Measurements from ENCODE around the gene JAKMIP1. TPM values are rescaled to one million over a fixed set of nuclear protein-coding genes. Genes with fewer than 3 reads are reported as not detected.

The JAKMIP1 gene
- total RNA-seq, 4 donors from 2014 or later = not detected

DNA sequence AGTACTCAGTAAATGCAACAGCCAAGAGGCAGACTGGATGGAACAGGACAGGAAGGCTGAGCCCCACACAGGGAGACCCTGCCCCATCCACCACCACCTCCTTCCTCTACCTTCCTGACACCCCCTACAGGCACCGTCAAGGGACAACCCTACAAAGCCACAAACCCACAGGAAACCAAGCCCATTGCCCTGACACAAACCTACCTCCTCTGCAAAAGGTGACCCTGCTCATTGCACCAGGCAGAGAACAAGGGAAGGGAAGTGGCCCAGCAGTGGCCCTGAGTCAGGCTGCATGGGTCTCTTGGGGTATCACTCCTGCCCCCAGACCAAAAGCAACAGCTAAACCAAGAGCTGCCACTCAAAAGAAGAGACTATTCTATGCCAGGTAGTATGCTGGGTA, 21.0 kb downstream of the JAKMIP1 start:
- no peak for TF ChIP-seq POLR2A (IDR thresholded peaks at IDR 0.05)
- TF ChIP-seq, protein P1, sequence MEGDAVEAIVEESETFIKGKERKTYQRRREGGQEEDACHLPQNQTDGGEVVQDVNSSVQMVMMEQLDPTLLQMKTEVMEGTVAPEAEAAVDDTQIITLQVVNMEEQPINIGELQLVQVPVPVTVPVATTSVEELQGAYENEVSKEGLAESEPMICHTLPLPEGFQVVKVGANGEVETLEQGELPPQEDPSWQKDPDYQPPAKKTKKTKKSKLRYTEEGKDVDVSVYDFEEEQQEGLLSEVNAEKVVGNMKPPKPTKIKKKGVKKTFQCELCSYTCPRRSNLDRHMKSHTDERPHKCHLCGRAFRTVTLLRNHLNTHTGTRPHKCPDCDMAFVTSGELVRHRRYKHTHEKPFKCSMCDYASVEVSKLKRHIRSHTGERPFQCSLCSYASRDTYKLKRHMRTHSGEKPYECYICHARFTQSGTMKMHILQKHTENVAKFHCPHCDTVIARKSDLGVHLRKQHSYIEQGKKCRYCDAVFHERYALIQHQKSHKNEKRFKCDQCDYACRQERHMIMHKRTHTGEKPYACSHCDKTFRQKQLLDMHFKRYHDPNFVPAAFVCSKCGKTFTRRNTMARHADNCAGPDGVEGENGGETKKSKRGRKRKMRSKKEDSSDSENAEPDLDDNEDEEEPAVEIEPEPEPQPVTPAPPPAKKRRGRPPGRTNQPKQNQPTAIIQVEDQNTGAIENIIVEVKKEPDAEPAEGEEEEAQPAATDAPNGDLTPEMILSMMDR (IDR thresholded peaks at IDR 0.05) = no peak
- intact Hi-C loops (cut with DNase I; ENCODE audit: low total_unique reads) = no loop called here
- WGBS, 2 donors = 73 to 92% methylated on average over 1 of the region's 1 CpG
- no peak overlapping the region for H3K4me3 ChIP-seq (ENCODE audit: low read depth, poor library complexity, severe bottlenecking)
- DNase-seq (ENCODE audit: low spot score in 2 of 2) = no peak

DNA sequence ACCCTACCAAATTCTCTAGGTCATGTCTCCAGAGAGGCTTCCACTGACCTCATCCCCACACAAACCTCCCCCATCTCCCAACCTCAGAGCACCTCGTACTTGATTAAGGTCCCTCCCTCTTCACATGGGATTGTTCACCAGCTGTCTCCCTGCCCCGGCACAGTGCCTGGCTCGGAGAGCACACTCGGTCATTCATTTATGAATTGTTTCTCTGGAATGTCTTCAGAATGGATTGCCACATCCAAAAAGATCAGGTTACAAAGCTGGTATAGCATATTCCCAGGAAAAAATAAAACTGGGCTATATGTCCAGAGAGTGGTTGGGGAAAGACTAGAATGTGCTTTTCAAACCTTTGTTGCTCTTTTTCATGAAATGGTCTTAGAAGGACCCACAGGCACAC, 21.6 kb downstream of the JAKMIP1 start:
- no peak for DNase-seq (ENCODE audit: low spot score in 2 of 2)
- H3K4me3 ChIP-seq (ENCODE audit: low read depth, poor library complexity, severe bottlenecking) = no peak overlapping the region
- intact Hi-C loops (cut with DNase I; ENCODE audit: low total_unique reads) = no loop called here
- 57 to 61% methylated on average over 4 of the region's 4 CpGs for WGBS, 2 donors
- TF ChIP-seq, protein P1 (IDR thresholded peaks at IDR 0.05) = no peak
- TF ChIP-seq POLR2A (IDR thresholded peaks at IDR 0.05) = no peak

DNA sequence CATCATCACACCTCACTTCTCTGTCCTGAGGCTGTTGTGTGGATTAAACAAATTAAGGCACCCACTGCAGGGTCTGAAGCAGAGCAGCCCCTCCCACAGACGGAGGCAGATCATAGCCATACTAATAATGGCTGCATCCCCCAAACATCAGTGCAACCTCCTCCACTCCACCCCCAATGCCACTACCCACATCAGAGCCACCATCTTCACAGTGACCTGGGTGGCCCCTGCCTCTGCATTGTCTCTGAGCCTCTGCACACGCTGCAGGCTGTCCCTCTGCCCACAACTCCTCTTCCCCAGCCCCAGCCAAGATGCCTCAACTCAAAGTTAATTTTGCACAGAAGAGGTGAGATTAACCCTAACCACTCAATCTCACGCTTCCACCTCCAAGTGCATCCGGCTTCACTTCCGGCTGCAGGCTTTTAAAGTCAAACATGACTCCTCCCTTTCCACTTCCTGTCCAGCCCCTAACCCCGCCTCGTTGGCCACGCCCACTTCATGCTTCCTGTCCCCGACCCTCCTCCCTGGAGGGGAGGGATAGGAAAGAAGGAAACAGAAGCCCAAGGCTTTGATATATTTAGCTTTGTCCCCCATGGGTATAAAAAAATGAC, 22.7 kb downstream of the JAKMIP1 start:
- 39 to 55% methylated on average over 8 of the region's 9 CpGs for WGBS, 2 donors
- DNase-seq (ENCODE audit: low spot score in 2 of 2) = no peak
- no peak for TF ChIP-seq POLR2A (IDR thresholded peaks at IDR 0.05)
- TF ChIP-seq, protein P1 (IDR thresholded peaks at IDR 0.05) = no peak
- no peak overlapping the region for H3K4me3 ChIP-seq (ENCODE audit: low read depth, poor library complexity, severe bottlenecking)
- intact Hi-C loops (cut with DNase I; ENCODE audit: low total_unique reads) = no loop called here

DNA sequence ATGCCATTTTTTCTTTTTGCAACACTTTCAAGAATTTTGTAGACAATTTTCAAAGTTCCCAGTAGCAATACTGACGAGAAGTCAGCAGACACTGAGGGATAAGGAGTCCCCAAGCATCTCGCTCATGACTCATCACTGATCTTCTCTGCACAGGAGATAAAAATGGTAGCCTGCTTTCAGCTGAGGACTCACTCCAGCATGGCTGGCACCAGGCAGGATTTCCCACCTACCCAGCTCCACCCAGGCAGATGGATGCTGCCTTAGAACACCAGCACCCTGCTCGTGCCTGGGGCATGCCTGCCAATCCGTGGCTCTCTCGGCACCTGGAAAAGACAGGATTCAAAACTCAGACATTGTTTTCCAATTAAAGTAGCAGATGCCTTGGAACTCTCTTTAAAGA, 24.9 kb downstream of the JAKMIP1 start:
- TF ChIP-seq, protein P1 (IDR thresholded peaks at IDR 0.05) = no peak
- TF ChIP-seq POLR2A (IDR thresholded peaks at IDR 0.05) = no peak
- intact Hi-C loops (cut with DNase I; ENCODE audit: low total_unique reads) = no loop called here
- 72 to 77% methylated on average over 5 of the region's 5 CpGs for WGBS, 2 donors
- DNase-seq (ENCODE audit: low spot score in 2 of 2) = no peak
- H3K4me3 ChIP-seq (ENCODE audit: low read depth, poor library complexity, severe bottlenecking) = no peak overlapping the region

DNA sequence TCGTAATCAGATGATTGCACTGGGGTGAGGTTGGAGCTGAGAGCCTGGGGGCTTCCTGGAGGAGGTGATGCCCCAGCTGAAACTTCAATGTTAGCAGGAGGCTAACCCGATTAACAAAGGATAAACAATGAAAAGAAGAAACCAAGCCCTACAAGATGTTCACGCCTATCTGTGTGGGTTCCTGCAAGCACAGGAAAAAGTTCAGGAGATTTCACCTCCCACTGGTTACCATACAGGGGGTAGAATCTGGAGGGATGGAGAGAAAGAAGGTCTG, 27.5 kb downstream of the JAKMIP1 start:
- TF ChIP-seq, protein P1 (IDR thresholded peaks at IDR 0.05) = no peak
- TF ChIP-seq POLR2A (IDR thresholded peaks at IDR 0.05) = no peak
- H3K4me3 ChIP-seq (ENCODE audit: low read depth, poor library complexity, severe bottlenecking) = no peak overlapping the region
- WGBS, 2 donors = 56 to 62% methylated on average over 3 of the region's 3 CpGs
- no peak for DNase-seq (ENCODE audit: low spot score in 2 of 2)
- intact Hi-C loops (cut with DNase I; ENCODE audit: low total_unique reads) = no loop called here

Measured in lower leg skin (tissue), 4 donors.